Adrenal gland (tissue), 12 donors: ENCODE results near the gene TRAF7. TPM values are rescaled to one million over a fixed set of nuclear protein-coding genes. Genes with fewer than 3 reads are reported as not detected.

ENCODE experiments used
- DNase-seq, 7 donors: peaks; one replicate each; pipeline ENCODE4 v3.0.0-alpha.2; 2019 to 2020
- H3K27ac ChIP-seq, 5 donors: fragments of 200-600 bp; sonication (generic) in 4 of 5; 1 replicate in 3 of 5; 2 replicates in 2 of 5; pipeline versions ENCODE4 v1.5.1 to v1.8.0; 2016 to 2020; ENCODE audit warnings: mild to moderate bottlenecking in 1 of 5
- H3K27me3 ChIP-seq: fragments of 200-600 bp; 2 replicates; pipeline ENCODE4 v1.8.0; 2021
- H3K36me3 ChIP-seq, 2 donors: fragments of 200-600 bp; replicated peaks in 1 of 2; 1 replicate in 1 of 2; 2 replicates in 1 of 2; pipeline versions ENCODE4 v1.5.1 to v1.8.0; 2018 to 2022
- H3K4me1 ChIP-seq, 2 donors: fragments of 200-600 bp; replicated peaks in 1 of 2; 1 replicate in 1 of 2; 2 replicates in 1 of 2; pipeline versions ENCODE4 v1.5.1 to v1.8.0; 2018 to 2021
- H3K4me3 ChIP-seq, 4 donors: fragments of 200-600 bp; sonication (generic) in 3 of 4; one replicate each; pipeline ENCODE4 v1.5.1; 2016 to 2018
- H3K9me3 ChIP-seq, 3 donors: fragments of 200-600 bp; sonication (generic) in 1 of 3; replicated peaks in 1 of 3; 1 replicate in 2 of 3; 2 replicates in 1 of 3; pipeline versions ENCODE4 v1.5.1 to v1.8.0; 2016 to 2021
- POLR2A ChIP-seq, 2 donors: fragments of 450-650 bp; IDR thresholded peaks; one replicate each; pipeline ENCODE4 v1.6.1; 2017; ENCODE audit warnings: antibody characterized with exemption in 2 of 2, mild to moderate bottlenecking in 2 of 2, moderate library complexity in 1 of 2
- WGBS, 4 donors: extraction: QIAGEN DNeasy Blood & Tissue Kit in 2 of 4; methylation state at CpG; one replicate each; pipeline versions ENCODE4 v1.1.5 to v1.1.7; 2013 to 2017; 5-methylcytosine and 5-hydroxymethylcytosine counted together
- intact Hi-C, 2 donors: fragments of 100-400 bp; cut with DNase I; formaldehyde crosslinking; loops; one replicate each; pipeline versions ENCODE4 v1.14.1 to v1.15.0; 2022 to 2023
- polyA plus RNA-seq, 3 donors: library from polyadenylated mRNA; stranded (reverse); fragments of 200-250 nt in 2 of 3; fragments of 350-450 nt in 1 of 3; fragmentation: Illumina TruSeq in 1 of 3; extraction: RNeasy Lipid Tissue Mini Kit (QIAGEN cat#74804) in 1 of 3; gene quantifications; one replicate each; pipeline ENCODE4 v1.2.3, GENCODE V29; 2013 to 2014
- total RNA-seq, 9 donors: library from RNA; depleted of rRNA in 4 of 9; stranded (reverse); fragments of >200 nt in 4 of 9; fragments of 120-200 nt in 1 of 9; fragmentation: NEBNext Ultra II Directional in 1 of 9; extraction: Animal tissue kit (Norgen Biotek cat#: 25700) in 1 of 9; gene quantifications; one replicate each; pipeline versions ENCODE4 v1.1.0 to v1.2.4, GENCODE V29; 2013 to 2023
- TF ChIP-seq, protein P1 (sequence below), 6 experiments: fragments of 450-650 bp in 4 of 6; fragments of 200-600 bp in 2 of 6; sonication (generic) in 1 of 6; IDR thresholded peaks; 1 replicate in 5 of 6; 2 replicates in 1 of 6; pipeline versions ENCODE4 v1.5.1 to v1.8.0; 2016 to 2021; ENCODE audit warnings: antibody characterized with exemption in 6 of 6, mild to moderate bottlenecking in 2 of 6, moderate library complexity in 1 of 6
- donor health status: healthy with polysubstance abuse.
- donor health status: Bipolar disorder and iron deficiency.
- donor health status: DM: yes; HTN: yes; CAD: no.
- donor health status: DM: no; HTN: no; CAD: no.
- donor health status: DM: no; HTN: no; CAD: no.
- donor health status: DM: yes; HTN: yes; CAD: no.

The TRAF7 gene
- total and polyA plus RNA-seq, 12 donors, result 21.0 to 129 (median 52.2) TPM

DNA sequence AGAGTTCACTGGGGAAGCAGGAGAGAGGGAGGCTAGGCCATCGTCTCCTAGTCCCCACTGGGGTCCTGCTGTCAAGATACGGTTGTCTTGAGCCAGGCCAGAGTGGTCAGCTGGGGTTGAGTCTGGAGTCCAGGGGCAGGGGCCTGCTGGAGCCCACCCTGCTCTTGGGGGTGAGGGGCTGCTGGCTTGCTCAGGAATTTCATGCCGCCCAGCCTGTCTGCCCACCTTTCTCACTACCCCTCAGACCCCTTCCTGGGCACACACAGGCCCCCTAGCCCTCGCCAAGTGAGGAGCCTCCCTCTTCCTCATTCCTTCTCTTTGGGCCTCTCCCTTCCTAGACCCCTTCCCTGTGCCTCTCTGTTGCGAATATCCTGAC is 1.3 kb downstream of the TRAF7 start:
- intact Hi-C loops, result no loop called here
- no peak for DNase-seq
- Histone ChIP-seq H3K9me3 (no peaks in the 10 kb centered on the region), H3K36me3 (no peaks in the 10 kb centered on the region), H3K27me3 (no peaks in the 10 kb centered on the region), H3K4me3 (peak overlapping the region in 1 of 4 donors; percentile 86), H3K27ac (peak overlapping the region in 3 of 5 donors; percentile 58 to 96 (median 78)), H3K4me1 (peaks cover 34 to 64% of the 10 kb centered on the region in 2 donors)
- TF ChIP-seq POLR2A (IDR thresholded peaks at IDR 0.05), result no peak
- TF ChIP-seq, protein P1, sequence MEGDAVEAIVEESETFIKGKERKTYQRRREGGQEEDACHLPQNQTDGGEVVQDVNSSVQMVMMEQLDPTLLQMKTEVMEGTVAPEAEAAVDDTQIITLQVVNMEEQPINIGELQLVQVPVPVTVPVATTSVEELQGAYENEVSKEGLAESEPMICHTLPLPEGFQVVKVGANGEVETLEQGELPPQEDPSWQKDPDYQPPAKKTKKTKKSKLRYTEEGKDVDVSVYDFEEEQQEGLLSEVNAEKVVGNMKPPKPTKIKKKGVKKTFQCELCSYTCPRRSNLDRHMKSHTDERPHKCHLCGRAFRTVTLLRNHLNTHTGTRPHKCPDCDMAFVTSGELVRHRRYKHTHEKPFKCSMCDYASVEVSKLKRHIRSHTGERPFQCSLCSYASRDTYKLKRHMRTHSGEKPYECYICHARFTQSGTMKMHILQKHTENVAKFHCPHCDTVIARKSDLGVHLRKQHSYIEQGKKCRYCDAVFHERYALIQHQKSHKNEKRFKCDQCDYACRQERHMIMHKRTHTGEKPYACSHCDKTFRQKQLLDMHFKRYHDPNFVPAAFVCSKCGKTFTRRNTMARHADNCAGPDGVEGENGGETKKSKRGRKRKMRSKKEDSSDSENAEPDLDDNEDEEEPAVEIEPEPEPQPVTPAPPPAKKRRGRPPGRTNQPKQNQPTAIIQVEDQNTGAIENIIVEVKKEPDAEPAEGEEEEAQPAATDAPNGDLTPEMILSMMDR (IDR thresholded peaks at IDR 0.05), result no peak
- 66 to 75% (median 68%) methylated on average over 3 to 5 of the region's 5 CpGs for WGBS, 4 donors

DNA sequence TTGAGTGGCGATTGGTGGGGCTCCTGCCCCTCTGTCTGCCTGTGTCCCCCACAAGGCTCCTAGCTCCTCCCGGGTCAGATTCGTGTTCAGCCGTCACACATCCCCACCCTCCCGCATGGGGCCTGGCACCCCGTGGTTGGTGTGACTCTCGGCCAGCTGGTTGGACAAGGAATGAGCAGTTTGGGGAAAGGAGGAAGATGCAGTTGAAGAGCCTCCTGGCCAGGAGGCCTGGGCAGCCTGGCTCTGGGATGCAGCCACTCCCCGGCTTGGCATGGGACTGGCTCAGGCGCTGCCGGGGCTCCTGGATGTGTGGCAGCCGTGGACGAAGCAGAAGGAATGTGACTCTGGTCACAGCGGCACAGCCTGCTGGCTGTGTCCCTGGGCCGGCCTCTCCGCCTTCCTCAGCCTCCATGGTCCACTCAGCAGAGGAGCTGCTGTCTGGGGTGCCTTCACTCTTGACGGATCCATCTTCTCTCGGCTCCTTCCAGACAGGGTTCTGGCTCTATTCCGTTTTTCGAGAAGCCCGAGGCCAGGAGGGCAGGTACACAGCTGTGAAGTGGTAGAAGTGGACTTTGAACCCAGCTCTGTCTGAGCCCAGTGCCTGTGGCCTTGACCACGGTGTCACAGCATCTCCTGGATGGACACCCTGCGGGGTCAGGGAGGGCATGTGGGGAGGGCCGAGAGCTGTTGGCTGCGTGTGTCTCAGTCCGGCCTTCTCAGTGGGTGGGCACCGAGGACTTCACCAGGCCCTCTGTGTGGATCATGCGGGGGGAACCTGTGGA is 2.1 kb downstream of the TRAF7 start:
- no peak for TF ChIP-seq POLR2A (IDR thresholded peaks at IDR 0.05)
- peak overlapping the region in 2 of 5 donors; percentile 78 to 96 for H3K27ac ChIP-seq
- H3K4me1 ChIP-seq, result peaks cover 32 to 56% of the 10 kb centered on the region in 2 donors
- intact Hi-C loops, result no loop called here
- no peaks in the 10 kb centered on the region for H3K9me3 ChIP-seq
- H3K27me3 ChIP-seq, result no peaks in the 10 kb centered on the region
- H3K4me3 ChIP-seq, result no peak overlapping the region
- 75 to 79% (median 77%) methylated on average over 13 to 27 of the region's 27 CpGs for WGBS, 4 donors
- DNase-seq, result no peak
- no peaks in the 10 kb centered on the region for H3K36me3 ChIP-seq

DNA sequence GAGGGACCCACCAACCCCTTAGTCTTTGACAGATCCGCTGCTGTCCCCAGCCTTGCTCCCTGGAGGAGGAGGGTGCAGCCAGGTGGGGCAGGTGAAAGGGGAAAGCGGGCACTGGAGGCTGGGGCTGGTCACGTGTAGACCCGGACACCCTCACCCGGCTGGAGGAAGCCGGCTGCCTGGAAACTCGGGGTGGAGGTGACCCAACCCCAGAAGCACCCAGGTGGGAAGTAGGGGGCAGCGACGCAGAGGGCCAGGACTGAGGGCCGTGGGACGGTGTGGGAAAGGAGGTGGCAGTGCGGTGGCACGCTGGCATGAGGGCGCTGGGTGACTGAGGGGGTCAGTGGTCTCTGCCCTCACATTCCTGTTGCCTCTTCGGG is 2.7 kb downstream of the TRAF7 start:
- H3K4me3 ChIP-seq, result no peak overlapping the region
- intact Hi-C loops, result no loop called here
- no peak for DNase-seq
- no peak for TF ChIP-seq POLR2A (IDR thresholded peaks at IDR 0.05)
- TF ChIP-seq, protein P1 (IDR thresholded peaks at IDR 0.05), result no peak
- H3K27me3 ChIP-seq, result no peaks in the 10 kb centered on the region
- H3K27ac ChIP-seq, result peak overlapping the region in 3 of 5 donors; percentile 12 to 96 (median 78)
- WGBS, 4 donors, result 82 to 91% (median 87%) methylated on average over 9 to 15 of the region's 15 CpGs
- peaks cover 27 to 56% of the 10 kb centered on the region in 2 donors for H3K4me1 ChIP-seq
- H3K9me3 ChIP-seq, result no peaks in the 10 kb centered on the region
- no peaks in the 10 kb centered on the region for H3K36me3 ChIP-seq

DNA sequence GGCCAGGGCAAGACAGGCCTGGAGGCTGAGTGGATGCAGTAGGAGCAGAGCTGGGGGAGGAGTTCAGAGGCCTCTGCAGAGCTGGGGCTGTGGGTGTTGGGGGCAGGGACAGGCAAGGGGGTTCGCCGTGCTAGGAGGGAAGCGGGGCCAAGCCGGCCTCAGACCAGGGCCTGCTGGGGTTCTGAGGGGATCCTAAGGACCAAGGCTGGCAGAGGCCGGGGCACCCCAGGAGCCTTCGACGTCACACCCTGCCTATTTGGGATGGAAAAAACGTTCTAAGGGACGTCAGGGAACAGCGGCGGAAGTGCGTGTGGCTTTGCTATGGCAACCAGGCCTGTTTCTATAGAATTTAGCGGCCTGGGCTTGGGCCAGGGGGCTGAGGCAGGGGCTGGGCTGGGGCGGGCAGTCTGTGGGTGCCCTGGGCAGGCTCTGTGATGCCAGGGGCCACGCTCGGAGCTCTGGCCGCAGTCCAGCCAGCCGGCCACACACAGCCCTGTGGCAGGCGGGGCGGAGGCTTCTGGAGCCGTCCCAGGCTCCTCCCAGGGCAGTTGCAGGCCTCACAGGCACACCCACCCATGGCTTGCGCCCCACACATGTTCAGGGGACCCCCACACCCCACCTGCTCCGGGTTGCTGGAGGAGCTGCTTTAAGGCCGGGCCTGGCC is 3.7 kb downstream of the TRAF7 start:
- intact Hi-C loops, result no loop called here
- H3K27ac ChIP-seq, result peak overlapping the region in 3 of 5 donors; percentile 38 to 96 (median 78)
- peaks cover 16 to 50% of the 10 kb centered on the region in 2 donors for H3K4me1 ChIP-seq
- DNase-seq, result peak in 1 of 7 donors; percentile 88
- H3K4me3 ChIP-seq, result no peak overlapping the region
- TF ChIP-seq POLR2A (IDR thresholded peaks at IDR 0.05), result no peak
- TF ChIP-seq, protein P1 (IDR thresholded peaks at IDR 0.05), result no peak
- 64 to 75% (median 72%) methylated on average over 13 to 24 of the region's 24 CpGs for WGBS, 4 donors
- H3K36me3 ChIP-seq, result no peaks in the 10 kb centered on the region
- H3K9me3 ChIP-seq, result no peaks in the 10 kb centered on the region
- H3K27me3 ChIP-seq, result no peaks in the 10 kb centered on the region
